Ecto neural progenitor cell (in vitro differentiated cells): ENCODE measurements around the gene UNC5C.
A peak's percentile ranks its signal among the peaks of the same experiment; 100 is the strongest.

Source experiments
- DNase-seq: peaks from one replicate; pipeline ENCODE4 v3.0.0-alpha.2; 2018; ENCODE audit warnings: low spot score

UNC5C gene

DNA sequence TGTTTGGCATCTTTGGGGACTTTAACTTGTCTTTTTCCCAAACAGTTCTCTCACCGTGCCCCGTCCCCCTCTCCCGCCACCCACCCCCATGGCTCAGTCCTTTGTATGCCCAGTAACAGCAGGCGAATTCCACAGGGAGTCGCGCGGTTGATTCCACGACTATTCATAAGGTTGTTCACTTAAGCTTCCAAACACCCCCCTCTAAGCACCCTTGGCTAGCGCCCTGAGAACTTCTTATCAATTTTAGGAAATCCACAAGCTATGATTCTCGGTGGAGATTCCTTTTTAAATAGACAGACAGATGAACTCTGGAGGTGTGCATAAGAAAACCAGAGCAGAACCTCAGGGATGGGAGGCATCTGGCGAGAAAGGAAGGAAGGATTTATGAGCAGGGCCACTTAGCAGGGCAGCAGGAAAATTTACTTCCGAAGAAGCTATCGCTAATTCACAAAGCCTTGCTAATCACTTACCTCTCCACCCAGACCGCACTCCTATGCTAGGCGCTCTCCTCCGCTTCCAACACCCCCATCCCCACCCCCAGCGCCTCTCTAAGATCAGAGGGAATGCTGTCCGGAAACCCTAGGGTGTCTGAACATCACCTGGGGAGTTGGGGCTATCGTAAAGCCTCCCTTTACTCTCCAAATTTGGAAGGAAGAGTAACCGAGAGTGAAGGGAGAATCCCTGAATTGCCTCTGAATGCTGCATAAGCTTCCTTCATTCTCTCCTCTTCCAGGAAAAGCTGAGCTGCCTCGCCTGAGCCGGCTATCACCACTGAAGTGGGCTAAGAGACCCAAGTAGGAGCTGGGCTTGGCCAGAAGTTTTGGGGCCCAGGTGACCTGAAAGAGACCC lies 1.7 kb downstream of the UNC5C start:
- peak; percentile 55 for DNase-seq

DNA sequence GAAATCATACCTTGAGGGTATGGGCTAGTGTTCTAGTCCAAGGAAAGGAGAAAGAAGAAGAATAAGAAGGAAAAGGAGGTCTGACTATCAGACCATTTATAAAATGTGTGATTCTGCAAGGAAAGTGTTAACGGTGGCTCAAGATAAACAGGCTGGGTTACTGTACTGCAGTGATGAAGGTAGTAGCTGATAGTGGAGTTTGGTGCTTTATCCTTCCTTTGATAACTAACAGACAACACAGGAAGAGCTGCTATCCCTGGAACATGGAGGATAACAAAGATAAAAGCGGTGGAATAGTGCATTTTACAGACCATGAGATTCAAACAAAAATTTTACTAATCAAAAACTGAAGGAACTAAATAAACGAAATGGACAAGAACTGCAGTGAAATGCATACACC lies 2.6 kb downstream of the UNC5C start:
- no peak for DNase-seq

DNA sequence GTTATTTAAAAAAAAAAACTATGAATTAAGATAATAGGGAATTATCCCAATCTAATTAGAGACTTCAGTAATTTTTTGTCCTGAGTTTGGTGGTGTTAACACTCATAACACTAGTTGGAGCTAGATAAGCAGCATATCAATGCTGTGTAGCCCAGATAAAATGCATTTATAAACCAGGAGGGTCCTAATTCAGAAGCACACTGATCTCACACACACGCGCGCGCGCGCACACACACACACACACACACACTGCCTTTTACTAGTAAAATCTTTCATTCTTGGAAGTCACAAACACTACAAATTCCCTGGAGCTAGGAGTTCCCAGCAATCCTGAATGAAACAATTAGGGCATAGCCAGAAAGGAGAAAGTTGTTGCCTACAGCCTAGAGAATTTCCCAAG lies 3.2 kb downstream of the UNC5C start:
- no peak for DNase-seq

- no peak for DNase-seq
Measured at GRCh38 chr4:95544113-95545103, 4.4 kb downstream of the UNC5C start.

DNA sequence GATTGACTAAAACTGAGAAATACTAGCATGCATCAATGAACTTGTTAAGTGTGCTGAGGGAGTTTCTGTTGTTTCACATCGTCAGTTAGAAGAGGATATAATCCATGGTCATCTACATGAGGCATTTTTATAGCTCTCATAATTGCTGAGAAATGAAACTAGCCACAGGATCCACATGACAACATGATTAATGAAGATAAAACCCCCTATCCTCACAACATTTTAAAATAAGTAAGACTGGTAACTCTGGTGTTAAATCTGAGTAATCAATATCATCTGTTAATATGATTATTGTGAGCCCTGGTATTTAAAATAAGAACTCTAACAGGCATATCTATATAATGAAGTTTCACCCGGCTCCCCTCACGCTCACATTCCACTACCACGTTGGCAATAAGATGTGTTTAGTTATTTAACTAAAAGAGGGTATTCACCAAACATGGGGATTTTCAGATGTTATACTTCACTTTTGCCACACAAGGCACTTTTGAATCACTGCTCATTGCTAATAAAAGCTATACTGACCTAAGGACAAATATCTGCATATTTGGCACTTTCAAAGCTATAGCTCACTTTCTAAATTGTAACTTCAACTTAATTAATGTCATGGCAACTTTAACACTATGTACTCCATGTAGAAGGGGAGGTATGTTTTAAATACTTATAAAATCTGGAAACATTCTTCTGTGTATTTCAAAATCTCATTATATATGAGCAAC lies 6.7 kb downstream of the UNC5C start:
- DNase-seq, result no peak

- no peak for DNase-seq
Measured at GRCh38 chr4:95541094-95541493, 7.7 kb downstream of the UNC5C start.

GRCh38 chr4:95540227-95540626 lies 8.5 kb downstream of the UNC5C start:
- no peak for DNase-seq

- no peak for DNase-seq
Measured at GRCh38 chr4:95539106-95539505, 9.7 kb downstream of the UNC5C start.

- no peak for DNase-seq
Measured at GRCh38 chr4:95537863-95538488, 10.8 kb downstream of the UNC5C start.

DNA sequence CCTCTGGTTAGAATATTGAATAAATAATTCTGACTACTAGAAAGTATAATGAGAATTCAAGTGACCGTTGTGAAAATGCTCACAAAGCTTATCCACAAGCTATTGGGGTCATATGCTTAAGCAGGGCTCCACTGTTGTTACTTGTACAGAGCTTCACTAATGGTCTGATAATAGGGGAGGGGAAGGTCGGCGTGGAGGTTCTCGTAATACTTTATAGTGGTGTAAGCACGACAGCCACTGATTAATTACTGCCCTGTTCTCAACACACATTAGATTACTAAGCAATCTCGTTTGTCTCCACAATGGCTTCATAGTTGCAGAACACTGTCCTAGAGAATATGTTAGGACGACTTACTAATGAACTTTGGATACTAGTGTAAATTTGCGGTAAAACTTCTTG lies 11.6 kb downstream of the UNC5C start:
- no peak for DNase-seq

DNA sequence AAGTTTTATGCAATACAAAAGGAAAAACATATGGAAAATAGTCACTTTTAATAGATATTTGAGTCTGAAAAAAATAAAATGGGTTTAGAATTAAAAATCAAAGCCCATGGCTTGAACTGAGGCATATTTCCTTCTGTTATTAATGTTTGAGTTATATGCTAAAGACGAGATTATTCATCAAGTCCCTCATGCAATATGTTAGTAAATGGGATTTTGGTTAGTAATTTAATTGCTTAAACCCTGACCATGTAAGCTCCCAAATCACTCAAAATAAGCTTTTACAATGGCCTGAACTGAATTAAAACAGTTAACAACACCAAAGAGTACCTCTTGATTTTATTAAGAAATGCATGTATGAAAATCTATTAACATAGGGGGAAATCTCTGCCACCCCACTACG lies 12.1 kb downstream of the UNC5C start:
- no peak for DNase-seq

GRCh38 chr4:95535180-95535579 lies 13.6 kb downstream of the UNC5C start:
- no peak for DNase-seq

DNA sequence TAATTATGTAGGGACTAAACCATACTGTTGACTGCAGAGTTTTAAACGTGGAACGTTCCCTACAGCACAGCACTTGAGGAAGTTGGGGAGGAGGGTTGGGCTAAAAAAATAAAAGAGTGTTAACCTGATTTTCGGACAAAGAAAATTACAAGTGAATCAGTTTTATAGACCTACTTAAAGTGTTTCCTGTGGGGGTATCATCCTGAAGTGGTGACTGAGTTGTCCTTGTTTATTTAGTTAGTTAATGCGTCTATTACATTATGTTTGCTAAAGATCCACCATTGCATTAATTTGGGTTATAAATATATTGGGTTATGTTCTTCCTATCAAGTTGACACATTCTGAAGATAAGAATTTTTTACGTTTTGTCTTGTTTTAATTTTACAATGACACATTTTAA lies 14.7 kb downstream of the UNC5C start:
- no peak for DNase-seq

DNA sequence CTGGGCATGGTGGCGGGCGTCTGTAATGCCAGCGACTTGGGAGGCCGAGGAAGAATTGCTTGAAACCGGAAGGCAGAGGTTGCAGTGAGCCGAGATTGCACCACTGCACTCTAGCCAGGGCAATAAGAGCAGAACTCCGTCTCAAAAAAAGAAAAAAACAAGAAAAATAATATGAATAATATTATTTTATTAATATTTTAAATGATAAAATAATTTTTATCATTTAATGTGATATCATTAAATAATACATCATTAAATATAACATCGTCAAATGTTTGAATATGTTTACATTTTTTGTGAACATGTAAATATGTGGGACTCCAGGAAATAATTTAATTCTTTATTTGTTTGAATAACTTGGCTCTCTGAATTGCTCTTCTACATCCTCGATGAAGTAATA lies 15.5 kb downstream of the UNC5C start:
- no peak for DNase-seq

DNA sequence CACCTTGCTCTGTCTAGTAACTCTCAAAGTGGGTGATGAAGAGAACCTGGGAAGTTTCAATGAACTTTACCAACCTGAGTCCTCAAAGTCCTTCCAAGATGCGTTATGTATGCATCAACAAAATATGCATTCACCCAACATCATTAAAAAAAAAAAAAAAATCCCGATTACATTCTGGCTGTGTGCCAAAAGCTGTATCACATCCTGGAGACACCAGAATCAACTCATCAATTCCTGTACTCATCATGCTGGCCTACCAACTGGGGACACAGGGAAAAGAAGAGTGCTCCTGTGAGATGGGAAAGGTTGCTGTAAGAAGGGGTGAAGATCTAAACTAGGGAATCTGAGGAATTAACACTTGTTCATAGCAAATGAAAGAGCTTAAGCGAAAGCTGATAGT lies 16.5 kb downstream of the UNC5C start:
- no peak for DNase-seq

- no peak for DNase-seq
Measured at GRCh38 chr4:95531141-95531540, 17.6 kb downstream of the UNC5C start.

DNA sequence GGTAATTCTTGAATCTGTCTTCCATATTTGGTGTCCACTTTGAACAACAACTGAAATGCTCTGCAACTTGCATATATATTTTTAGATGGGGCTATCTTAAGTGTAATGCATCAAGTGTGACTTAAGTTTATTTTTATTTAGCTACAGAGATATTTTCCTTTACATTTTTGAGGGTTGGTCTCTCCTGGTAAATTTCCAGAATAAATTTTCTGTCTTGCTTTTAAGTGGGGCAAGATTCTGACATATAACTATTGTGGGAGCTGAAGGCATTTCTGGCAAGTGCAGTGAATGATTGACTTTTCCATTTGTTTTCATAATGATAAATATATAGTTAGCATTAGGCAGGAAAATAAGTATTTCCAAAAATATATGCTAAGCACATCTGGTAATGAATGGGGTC lies 18.8 kb downstream of the UNC5C start:
- no peak for DNase-seq

GRCh38 chr4:95528388-95528948 lies 20.3 kb downstream of the UNC5C start:
- no peak for DNase-seq

DNA sequence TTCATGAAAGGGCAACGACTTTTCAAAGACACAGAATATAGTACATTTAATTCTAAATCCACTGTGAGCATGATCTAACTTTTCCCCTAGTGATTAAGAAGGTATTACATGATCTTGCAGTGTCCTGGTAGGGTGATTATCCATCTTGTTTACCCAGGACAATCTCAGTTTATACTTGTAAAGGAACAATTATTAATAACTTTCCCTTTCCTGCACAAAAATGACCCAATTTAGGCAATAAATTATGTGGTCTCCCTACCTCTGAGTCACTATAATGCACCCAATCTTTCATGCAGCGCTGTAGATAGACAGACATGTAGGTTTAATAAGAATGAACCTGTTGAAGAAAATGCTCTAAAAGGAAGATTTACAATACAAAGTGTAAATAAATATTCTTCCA lies 22.7 kb downstream of the UNC5C start:
- no peak for DNase-seq

DNA sequence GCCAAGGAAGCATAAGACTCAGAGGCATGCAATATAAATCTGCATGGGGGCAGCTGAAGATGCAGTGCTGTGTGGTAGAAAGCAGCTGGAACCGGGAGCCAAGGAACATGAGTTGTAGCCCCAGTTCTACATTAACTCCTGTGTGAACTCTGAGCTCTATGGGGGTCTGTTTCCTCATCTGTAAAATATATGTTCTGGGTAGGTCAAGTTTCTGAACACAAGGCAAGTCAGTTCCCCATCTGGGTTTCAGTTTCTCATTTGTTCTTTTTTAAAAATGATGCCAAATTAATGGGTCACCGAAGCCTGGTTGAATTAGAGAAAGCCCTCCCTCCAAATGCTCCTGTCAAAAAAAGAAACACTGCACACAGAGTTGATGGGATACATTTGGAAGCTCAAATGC lies 24.0 kb downstream of the UNC5C start:
- no peak for DNase-seq

- no peak for DNase-seq
Measured at GRCh38 chr4:95524184-95524583, 24.6 kb downstream of the UNC5C start.
